NCI-H1105 treated with DMSO at 0.1 percent for 48 hours (cell line): Measurements from ENCODE around the gene CBLN3.
"Not testable (repeated sequence)": the region's sequence is repeated elsewhere in the genome, so short reads cannot be mapped to it uniquely, and the experiment has no call there.

Source experiments
- DNase-seq: peaks from one replicate; lab custom pipeline; 2025; lab: John Stamatoyannopoulos, UW

CBLN3 gene

DNA sequence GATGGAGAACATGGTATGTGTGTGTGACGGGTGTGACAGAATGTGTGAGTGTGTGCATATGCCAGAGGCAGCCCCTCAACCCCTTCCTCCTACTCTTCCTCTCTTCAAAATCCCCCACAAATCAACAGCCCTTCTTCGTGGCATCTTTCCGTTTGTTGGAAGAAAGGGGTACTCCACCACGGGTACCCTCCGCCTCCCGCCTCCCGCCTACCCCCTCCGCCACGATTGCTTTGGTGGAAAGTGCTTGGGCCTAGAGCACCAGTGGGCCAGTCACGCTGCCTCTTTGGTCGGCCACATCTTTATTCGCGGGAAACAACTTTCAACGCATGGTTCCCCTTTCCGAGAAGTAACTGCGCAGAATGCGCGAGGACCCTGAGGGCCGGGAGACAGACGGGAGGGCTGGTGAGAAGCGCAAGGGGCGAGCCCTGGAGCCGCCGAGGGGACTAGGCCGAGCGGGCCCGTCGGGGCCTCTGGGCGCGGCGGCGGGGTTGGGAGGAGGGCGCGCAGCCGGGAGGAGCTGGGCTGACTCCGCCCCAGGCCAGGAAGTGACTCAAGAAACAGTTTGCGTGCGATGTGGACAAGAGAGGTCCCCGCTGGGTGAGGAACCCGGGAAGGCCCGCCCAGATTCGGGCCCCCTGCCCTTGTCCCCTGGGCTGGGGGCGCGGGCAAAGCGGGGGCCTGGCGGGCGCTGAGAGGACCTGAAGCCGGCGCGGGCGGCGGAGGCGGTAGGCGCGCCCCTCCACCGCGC lies at the start of gene CBLN3, which contains the start of gene KHNYN:
TSS of gene CBLN3 (minus strand) at position 274 of the 748 bp plus-strand sequence. CDS start 614 bp downstream, outside the sequence.
TSS of gene KHNYN (plus strand) at position 560 of the 748 bp plus-strand sequence. CDS start 777 bp downstream, outside the sequence.
- DNase-seq, result peak; percentile 80

DNA sequence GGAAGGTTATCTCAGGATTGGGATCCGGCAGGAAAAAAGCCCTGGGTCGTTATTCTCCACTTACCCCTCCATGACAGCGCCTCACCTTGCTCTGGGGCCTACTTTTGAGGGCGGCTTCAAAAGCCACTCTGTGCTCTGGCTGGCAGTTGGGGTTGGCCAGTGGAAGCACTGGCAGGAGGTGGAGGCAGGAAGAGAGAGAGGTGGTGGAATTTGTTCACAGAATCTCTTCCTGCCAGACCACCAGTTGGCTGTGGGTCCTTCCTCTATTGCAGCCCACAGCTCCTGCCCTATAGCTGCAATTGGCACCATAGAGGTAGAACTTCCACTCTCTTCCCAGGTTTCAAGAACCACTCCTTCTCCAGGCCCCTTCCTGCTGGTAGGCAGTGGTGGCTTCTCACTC lies 45.8 kb upstream of the CBLN3 start:
- DNase-seq, result no peak

- no peak for DNase-seq
These were observed 43.7 kb upstream of the CBLN3 start for GRCh38 chr14:24473211-24473610.

DNA sequence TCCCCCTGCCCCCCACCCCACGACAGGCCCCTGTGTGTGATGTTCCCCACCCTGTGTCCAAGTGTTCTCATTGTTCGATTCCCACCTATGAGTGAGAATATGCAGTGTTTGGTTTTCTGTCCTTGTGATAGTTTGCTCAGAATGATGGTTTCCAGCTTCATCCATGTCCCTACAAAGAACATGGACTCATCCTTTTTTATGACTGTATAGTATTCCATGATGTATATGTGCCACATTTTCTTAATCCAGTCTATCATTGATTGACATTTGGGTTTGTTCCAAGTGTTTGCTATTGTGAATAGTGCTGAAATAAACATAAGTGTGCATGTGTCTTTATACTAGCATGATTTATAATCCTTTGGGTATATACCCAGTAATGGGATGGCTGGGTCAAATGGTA lies 41.0 kb upstream of the CBLN3 start:
- not testable (repeated sequence) for DNase-seq

DNA sequence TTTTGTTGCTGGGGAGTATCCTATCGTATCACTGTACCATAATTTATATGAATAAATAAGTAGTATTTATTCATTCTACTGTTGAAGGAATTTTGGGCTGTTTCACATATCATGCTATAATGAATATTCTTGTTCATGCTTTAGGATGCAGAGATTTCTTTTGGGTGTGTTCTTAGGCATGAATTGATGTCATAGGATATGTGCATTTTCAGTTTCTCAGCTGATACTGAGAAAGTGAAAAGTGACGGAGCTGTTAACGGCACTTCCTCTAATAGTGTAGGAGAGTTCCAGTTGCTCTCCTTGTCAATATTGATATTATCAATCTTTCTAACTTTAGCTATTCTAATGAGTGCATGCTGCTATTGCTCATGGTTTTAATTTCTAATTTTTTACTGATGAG lies 36.3 kb upstream of the CBLN3 start:
- DNase-seq, result no peak

DNA sequence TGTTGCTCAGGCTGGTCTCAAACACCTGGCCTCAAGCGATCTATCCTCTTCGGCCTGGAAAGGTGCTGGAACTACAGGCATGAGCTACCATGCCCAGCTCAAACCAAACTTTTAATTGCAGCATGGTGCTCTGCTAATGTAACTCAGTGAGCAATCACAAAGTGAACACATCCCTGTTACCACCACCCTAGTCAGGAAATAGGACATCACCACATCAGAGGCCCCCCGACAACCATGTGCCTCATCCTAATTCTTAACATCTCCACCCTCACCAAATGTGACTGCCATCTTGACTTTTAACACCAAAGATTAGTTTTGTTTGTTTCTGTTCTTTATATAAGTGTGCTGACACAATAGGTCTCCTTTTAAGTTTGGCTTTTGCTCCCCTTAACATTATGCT lies 35.9 kb upstream of the CBLN3 start:
- DNase-seq, result no peak

GRCh38 chr14:24463884-24464785 lies 34.7 kb upstream of the CBLN3 start:
- no peak for DNase-seq

- no peak for DNase-seq
These were observed 33.8 kb upstream of the CBLN3 start for GRCh38 chr14:24463017-24463883.

- DNase-seq, result no peak
These were observed 31.9 kb upstream of the CBLN3 start for GRCh38 chr14:24461336-24461735.

DNA sequence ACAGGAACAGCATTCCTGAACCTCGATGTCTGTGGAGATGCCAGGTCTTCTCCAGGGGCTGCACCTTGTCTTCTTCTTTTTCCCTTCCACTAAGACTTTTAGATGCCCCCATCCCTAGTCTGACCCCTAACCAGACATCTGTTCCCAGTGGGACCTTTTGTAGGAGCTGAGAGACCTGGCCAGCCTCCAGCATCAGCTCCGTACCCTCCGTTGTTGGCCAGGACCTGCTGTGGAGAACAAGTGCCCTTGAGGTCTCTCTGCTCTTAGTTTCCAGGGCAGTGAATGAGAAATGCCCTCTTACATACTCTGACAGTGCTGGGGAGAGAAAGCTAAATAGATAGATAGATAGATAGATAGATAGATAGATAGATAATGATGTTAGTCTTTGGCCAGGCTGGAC lies 29.9 kb upstream of the CBLN3 start:
- DNase-seq, result no peak

- DNase-seq, result no peak
These were observed 29.3 kb upstream of the CBLN3 start for GRCh38 chr14:24458736-24459135.

GRCh38 chr14:24456980-24457379 lies 27.5 kb upstream of the CBLN3 start:
- DNase-seq, result no peak

DNA sequence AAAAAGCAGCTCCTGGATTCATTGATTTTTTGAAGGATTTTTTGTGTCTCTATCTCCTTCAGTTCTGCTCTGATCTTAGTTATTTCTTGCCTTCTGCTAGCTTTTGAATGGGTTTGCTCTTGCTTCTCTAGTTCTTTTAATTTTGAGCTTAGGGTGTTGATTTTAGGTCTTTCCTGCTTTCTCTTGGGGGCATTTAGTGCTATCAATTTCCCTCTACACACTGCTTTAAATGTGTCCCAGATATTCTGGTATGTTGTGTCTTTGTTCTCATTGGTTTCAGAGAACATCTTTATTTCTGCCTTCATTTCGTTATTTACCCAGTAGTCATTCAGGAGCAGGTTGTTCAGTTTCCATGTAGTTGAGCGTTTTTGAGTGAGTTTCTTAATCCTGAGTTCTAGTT lies 21.4 kb upstream of the CBLN3 start:
- not testable (repeated sequence) for DNase-seq

- no peak for DNase-seq
These were observed 13.7 kb upstream of the CBLN3 start for GRCh38 chr14:24443053-24443665.

DNA sequence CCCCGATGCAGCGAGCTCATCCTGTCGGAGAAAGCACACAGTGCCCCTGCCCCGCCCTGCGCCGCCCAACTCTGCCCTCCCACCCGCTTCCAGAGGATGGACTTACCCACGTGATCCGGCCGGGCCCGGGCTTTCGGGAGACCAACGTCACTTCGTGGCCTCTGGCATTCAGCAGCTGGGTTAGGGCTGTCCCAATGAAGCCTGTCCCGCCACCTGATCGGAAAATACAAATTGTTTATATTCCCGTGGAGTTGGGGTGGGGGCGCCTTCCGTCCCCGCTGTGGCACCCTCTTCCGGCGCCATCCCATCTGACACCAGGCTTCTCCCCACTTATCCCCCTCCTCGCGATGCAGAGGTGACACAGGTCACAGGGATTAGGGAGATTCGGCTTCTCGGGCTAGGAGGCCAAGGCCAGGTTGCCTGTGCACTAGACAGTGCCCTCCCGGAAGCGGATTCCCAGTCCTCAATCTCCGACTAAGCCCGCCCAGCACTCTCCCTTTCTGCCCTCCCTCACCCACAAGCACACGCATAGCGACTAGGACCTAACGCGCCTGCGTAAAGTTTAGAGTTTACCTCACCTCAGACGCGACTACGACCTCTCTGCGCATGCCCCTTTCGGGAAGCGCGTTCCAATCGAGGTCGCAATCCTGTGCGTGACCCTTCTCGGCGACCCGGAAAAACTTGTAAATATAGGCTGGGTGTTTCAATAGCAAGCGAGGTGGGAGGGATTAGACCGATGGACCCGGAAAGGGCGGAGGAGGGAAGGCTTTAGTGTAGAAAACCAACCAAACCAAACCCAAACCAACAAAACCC lies 13.0 kb upstream of the CBLN3 start, which contains the start of gene SDR39U1:
TSS of gene SDR39U1 (minus strand) at position 537 of the 813 bp plus-strand sequence. CDS start at position 530, 7 bp downstream.
- peak; percentile 99 for DNase-seq

GRCh38 chr14:24441904-24442239 lies 12.4 kb upstream of the CBLN3 start:
- DNase-seq, result peak; percentile 74

- DNase-seq, result no peak
These were observed 12.0 kb upstream of the CBLN3 start for GRCh38 chr14:24441485-24441884.

DNA sequence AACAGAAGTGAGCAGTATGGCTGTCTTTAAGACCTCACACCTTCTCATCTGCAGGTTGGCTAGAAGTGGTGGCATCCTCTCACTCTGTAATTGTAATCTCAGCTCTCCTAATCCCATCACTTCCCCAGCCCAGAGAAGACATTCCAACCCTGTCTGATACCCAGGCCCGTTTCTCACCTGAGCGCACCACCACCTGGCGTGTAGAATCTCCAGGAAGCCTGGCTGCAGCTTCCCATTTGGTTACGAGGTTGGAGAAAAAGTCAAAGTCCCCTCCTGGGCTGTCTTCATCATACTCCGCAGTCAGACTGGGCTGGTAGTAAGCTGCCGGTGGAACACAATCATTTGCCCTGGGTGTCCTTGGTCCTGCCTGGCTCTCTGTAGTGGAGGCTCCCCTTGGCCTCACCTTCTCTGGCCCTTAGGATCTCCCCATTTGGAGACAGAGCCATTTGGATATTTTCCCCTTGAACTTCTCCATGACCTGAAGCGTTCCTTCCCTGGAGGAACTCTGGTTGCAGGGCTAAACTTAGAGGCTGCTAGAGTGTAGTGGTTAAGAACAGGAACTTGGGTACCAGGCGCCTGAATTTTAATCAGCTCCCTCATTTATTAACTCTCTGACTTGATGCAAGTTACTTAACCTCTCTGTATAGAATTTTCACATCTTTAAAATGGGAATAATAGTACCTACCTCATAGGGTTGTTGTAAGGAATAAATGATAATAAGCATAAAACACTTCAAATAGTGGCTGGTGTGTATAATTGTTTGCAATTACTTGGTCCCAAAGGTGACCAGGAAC lies 11.3 kb upstream of the CBLN3 start:
- DNase-seq, result no peak

- DNase-seq, result no peak
These were observed 10.6 kb upstream of the CBLN3 start for GRCh38 chr14:24439830-24440605.
